ENCODE measurements around the gene GMPR2.
A peak's percentile ranks its signal among the peaks of the same experiment; 100 is the strongest.

The GMPR2 gene

DNA sequence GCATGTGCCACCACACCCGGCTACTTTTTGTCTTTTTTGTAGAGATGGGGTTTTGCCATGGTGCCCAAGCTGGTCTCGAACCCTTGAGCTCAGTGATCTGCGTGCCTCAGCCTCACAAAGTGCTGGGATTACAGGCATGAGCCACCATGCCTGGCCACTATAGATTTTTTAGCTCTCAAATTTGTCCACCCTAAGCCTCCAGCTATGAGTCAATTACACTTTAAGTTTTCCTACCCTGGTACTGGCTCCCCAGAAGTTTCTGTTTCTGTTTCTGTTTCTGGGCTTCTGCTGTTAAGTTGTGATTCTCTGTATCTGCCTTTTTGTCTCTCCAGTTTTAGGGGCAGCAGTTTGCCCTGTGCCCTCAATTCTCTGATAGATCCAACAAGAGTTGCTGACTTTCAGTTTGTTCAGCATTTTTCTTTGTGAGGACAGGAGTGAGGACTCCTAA lies 14.1 kb downstream of the GMPR2 start:
- no peak overlapping the region for H3K4me3 ChIP-seq (ENCODE audit: low read depth, low read length)
- TF ChIP-seq CTCF (conservative IDR thresholded peaks at IDR 0.05; ENCODE audit: low read depth, low read length): no peak
- peak; percentile 39 for DNase-seq (ENCODE audit: low read depth)

- H3K4me3 ChIP-seq (ENCODE audit: low read depth, low read length): no peak overlapping the region
- no peak for DNase-seq (ENCODE audit: low read depth)
These were observed 14.7 kb downstream of the GMPR2 start for GRCh38 chr14:24247422-24247821.

GRCh38 chr14:24249230-24250021 lies 16.7 kb downstream of the GMPR2 start:
- TF ChIP-seq CTCF (conservative IDR thresholded peaks at IDR 0.05; ENCODE audit: low read depth, low read length): no peak
- no peak for DNase-seq (ENCODE audit: low read depth)
- H3K4me3 ChIP-seq (ENCODE audit: low read depth, low read length): no peak overlapping the region

More at GRCh38 chr14:24247422-24247821, 14.7 kb downstream of the GMPR2 start:
- no peak for TF ChIP-seq CTCF (conservative IDR thresholded peaks at IDR 0.05; ENCODE audit: low read depth, low read length)

DNA sequence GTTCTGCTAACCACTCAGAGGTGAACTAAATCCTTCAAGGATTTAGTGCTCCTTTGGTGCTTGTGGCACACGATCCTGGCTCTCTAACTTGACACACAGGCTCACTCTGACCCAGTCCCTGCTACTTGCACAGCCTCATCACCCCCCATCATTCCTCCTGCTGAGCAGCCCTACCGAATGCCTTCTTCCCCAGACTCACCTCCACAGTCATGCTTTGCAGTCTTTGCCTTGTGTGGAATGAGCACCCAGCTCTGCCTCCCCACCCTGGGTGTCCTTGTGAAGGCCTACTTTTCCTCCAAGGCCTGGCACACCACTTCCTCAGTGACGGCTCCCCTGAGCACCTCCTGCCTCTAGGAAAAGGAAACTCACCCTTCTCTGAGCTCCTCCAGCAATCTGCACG lies 17.6 kb downstream of the GMPR2 start:
- TF ChIP-seq CTCF (conservative IDR thresholded peaks at IDR 0.05; ENCODE audit: low read depth, low read length): no peak
- H3K4me3 ChIP-seq (ENCODE audit: low read depth, low read length): no peak overlapping the region
- no peak for DNase-seq (ENCODE audit: low read depth)

DNA sequence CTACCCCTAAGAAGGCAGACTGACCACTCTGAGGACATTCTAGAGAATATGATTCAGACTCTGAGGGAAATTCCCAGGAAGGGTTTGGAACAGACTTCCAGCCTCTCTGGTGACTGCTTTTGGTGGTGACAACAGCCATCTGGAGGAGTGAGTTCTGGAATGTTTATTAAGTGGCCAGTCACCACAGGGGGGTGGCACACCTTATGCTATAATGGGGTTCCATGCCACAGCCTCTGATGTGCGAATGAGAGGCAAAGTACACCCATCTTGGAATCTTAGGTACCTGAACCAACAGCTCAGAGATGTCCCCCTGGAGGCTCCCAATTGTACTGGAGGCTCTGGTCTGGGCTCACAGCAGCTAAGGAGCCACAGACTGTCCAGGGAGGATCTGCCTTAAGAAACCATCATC lies 19.2 kb downstream of the GMPR2 start:
- H3K4me3 ChIP-seq (ENCODE audit: low read depth, low read length): no peak overlapping the region
- peak; percentile 23 for TF ChIP-seq CTCF (conservative IDR thresholded peaks at IDR 0.05; ENCODE audit: low read depth, low read length)
- peak; percentile 32 for DNase-seq (ENCODE audit: low read depth)

DNA sequence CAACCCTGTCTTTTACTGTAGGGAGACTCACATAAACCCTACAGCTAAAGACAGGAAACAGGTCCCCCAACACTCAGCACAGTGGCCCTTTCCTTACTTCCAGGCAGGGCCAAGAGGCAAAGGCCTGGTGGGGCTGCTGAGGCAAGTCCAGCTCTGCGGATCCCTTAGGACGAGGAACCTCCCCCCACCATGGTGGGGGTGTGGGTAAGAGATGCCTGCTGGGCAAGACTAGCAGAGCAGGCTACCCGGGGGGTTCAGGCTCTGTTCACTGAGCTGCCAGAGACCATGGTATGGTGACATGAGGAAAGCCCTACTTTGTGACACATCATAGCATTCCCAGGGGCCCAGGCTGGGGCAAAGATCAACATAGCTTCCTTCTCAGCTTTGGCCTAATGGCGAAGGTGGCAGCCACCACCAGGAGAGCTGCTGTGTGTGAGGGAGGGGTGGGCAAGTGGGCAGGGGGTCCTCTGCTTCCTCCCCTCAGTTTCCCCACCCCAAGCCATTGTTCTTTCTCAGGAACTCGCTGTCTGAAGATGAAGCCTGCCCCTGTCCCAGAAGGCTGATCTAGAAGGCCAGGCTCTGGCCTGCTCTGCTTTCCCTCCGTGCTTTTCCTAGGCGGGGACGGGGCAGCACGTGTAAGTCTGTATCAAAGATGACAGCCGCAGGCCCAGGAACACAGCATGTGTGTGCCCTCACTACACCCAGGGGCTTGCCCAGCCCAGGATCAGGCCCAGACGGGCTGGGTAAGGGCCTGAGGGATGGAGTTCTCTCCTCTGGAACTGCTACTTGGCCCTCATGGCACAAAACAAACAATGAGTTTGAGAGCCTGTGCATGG lies 19.8 kb downstream of the GMPR2 start:
- no peak for DNase-seq (ENCODE audit: low read depth)
- no peak overlapping the region for H3K4me3 ChIP-seq (ENCODE audit: low read depth, low read length)
- no peak for TF ChIP-seq CTCF (conservative IDR thresholded peaks at IDR 0.05; ENCODE audit: low read depth, low read length)

Measured in choroid plexus epithelial cell (primary cell).